ENCODE results near the gene CDK14.

DNA sequence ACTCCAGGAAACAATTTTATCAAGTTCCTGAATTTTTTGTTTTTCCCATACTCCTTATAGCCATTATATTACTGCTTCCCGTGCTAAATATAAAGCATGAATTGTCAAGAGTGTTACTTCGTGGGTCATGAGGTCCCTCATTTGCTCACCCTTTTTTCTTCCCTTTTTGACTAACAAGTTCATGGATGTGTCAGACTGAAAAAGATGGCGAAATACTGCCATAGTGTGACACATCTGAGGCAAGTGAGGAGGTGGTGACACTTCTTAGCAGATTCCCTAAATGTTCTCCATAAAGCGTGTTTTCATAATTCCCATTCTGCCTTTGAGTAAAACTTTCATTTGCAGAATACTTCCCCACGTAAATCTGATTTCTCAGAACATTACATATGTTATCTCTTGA is 398.5 kb downstream of the CDK14 start:
- TF ChIP-seq POLR2AphosphoS5 (IDR thresholded peaks at IDR 0.05; ENCODE audit: low read depth, low read length) (no peak), FOSL1 (IDR thresholded peaks at IDR 0.05; ENCODE audit: insufficient read depth, low read depth, low read length) (no peak), POLR2A (IDR thresholded peaks at IDR 0.05; ENCODE audit: control extremely low read depth in 1 of 2, low read depth in 2 of 2, low read length in 2 of 2) (no peak), GTF2F1 (IDR thresholded peaks at IDR 0.05; ENCODE audit: borderline replicate concordance, low read depth, low read length) (no peak), EZH2 (IDR thresholded peaks at IDR 0.05; ENCODE audit: low read depth, low read length, severe bottlenecking) (no peak), TAF1 (IDR thresholded peaks at IDR 0.05; ENCODE audit: low read depth, low read length) (no peak), SUZ12 (IDR thresholded peaks at IDR 0.05; ENCODE audit: low read length) (no peak)
- TF ChIP-seq, protein P1, sequence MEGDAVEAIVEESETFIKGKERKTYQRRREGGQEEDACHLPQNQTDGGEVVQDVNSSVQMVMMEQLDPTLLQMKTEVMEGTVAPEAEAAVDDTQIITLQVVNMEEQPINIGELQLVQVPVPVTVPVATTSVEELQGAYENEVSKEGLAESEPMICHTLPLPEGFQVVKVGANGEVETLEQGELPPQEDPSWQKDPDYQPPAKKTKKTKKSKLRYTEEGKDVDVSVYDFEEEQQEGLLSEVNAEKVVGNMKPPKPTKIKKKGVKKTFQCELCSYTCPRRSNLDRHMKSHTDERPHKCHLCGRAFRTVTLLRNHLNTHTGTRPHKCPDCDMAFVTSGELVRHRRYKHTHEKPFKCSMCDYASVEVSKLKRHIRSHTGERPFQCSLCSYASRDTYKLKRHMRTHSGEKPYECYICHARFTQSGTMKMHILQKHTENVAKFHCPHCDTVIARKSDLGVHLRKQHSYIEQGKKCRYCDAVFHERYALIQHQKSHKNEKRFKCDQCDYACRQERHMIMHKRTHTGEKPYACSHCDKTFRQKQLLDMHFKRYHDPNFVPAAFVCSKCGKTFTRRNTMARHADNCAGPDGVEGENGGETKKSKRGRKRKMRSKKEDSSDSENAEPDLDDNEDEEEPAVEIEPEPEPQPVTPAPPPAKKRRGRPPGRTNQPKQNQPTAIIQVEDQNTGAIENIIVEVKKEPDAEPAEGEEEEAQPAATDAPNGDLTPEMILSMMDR (IDR thresholded peaks at IDR 0.05; ENCODE audit: control extremely low read depth in 1 of 3, insufficient read depth in 1 of 3, low read depth in 1 of 3, low read length in 3 of 3) = no peak
